Measurements from ENCODE around the gene MLEC. TPM values are rescaled to one million over a fixed set of nuclear protein-coding genes. Genes with fewer than 3 reads are reported as not detected.

The MLEC gene
- total RNA-seq, 1 donor from 2014 or later = 124 TPM

GRCh38 chr12:120686151-120686689 lies 729 bp upstream of the MLEC start:
- DNase-seq (ENCODE audit: low read depth) = peak; percentile 70
- H3K4me3 ChIP-seq (ENCODE audit: low read depth, low read length) = peak overlapping the region; percentile 87
- TF ChIP-seq CTCF (conservative IDR thresholded peaks at IDR 0.05; ENCODE audit: low read depth, low read length) = no peak

DNA sequence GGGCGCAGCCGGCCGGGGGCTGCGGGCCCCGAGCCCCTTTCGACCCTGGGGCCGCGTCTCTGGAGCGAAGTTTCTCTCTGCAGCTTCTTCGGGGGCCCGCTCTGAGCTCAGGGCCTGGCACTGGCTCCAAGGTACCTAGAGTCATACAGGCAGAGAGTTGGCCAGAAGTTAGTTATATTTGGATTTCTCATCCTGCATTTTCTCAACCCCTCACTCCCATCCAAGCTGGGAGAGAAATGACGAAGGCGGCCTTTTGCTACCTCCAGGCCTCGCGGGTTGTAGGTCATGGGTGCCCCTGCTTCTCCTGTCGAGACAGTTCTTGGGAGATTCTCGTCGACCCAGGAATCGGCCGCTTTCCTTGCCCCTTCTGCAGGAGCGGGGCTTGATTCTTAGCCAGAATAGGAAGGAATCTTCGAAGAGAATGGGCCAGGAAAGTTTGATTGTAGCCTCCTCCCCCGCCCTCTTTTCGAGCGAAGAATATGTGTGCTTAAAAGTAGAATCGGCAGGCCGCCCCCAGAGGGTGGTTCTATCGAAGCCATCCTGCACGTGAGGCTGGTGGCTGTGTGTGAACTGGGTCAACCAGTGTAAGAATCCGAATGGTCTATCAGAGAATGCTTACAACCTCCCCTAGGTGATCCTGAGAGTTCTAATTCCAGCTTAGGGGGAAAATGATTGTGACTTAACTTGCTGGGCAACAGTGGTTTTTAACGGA lies 785 bp downstream of the MLEC start:
- peak overlapping the region; percentile 87 for H3K4me3 ChIP-seq (ENCODE audit: low read depth, low read length)
- DNase-seq (ENCODE audit: low read depth) = no peak
- TF ChIP-seq CTCF (conservative IDR thresholded peaks at IDR 0.05; ENCODE audit: low read depth, low read length) = no peak

- no peak for DNase-seq (ENCODE audit: low read depth)
- H3K4me3 ChIP-seq (ENCODE audit: low read depth, low read length) = peak overlapping the region; percentile 87
- TF ChIP-seq CTCF (conservative IDR thresholded peaks at IDR 0.05; ENCODE audit: low read depth, low read length) = no peak
Measured at GRCh38 chr12:120688527-120689071, 1.6 kb downstream of the MLEC start.

DNA sequence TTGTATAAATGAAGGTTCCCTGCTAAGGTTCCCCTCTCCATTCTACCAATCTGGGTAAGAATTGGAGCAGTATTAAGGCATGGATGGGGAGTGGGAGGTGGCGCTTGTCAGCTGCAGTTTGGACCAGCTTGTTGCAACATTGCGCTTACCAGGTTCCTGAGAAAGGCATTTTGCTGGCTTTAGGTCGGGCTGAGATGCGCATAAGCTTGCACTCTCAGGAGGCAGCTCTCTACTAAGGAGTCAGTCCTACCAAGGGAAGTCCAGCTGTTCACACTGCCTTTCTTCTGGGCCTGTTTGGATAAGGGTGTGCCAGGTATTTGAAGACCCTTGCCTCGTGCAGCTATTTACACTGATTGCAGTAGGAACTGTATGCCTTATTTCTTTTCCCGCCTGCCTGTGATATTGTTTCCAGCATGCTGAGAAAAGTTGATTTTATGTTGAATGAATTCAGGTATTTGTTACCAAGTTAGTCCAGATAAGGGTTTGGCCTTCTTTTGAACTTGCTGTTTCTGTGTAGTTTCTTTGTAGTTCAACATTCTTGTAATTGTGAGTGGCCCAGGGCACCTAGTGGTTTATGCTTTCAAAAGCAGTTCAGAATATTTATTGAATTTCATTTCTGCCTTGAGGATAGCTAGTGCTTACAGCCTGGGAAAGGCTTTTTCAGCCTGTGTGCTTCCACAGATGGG lies 2.6 kb downstream of the MLEC start:
- peak overlapping the region; percentile 87 for H3K4me3 ChIP-seq (ENCODE audit: low read depth, low read length)
- no peak for DNase-seq (ENCODE audit: low read depth)
- no peak for TF ChIP-seq CTCF (conservative IDR thresholded peaks at IDR 0.05; ENCODE audit: low read depth, low read length)

GRCh38 chr12:120690083-120690450 lies 3.1 kb downstream of the MLEC start:
- H3K4me3 ChIP-seq (ENCODE audit: low read depth, low read length) = no peak overlapping the region
- DNase-seq (ENCODE audit: low read depth) = no peak
- no peak for TF ChIP-seq CTCF (conservative IDR thresholded peaks at IDR 0.05; ENCODE audit: low read depth, low read length)

DNA sequence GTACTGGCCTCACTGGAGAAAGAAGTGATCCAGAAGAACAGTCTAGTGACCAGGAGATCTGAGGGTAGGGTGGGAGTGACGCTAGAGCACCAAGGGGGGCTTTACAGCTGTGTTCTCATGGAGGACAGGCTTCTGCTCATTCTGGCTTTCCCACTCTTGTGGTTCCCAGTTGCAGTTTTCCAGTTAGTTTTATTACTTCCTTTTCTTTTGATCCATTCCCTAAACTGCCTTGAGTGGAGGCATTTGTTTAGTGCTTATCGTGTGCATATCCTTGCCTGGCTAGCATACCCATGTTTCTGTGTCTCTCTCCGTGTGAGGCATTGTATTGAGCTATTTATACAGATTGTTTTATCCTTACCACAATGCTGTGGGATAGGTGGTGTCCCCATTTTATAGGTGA lies 4.0 kb downstream of the MLEC start:
- DNase-seq (ENCODE audit: low read depth) = no peak
- no peak for TF ChIP-seq CTCF (conservative IDR thresholded peaks at IDR 0.05; ENCODE audit: low read depth, low read length)
- no peak overlapping the region for H3K4me3 ChIP-seq (ENCODE audit: low read depth, low read length)
